ENCODE measurements around the gene NAALADL2.

Gene NAALADL2

GRCh38 chr3:174859114-174859735, at the start of gene NAALADL2:
Gene NAALADL2, plus strand, starts transcription at chr3:174859334.
- no peak for DNase-seq (ENCODE audit: low read depth)

GRCh38 chr3:174810254-174810653, 48.9 kb upstream of the NAALADL2 start:
- no peak for DNase-seq (ENCODE audit: low read depth)

GRCh38 chr3:174812172-174812862, 46.8 kb upstream of the NAALADL2 start:
- no peak for DNase-seq (ENCODE audit: low read depth)

- DNase-seq (ENCODE audit: low read depth): no peak
Measured at GRCh38 chr3:174815750-174816149, 43.4 kb upstream of the NAALADL2 start.

- no peak for DNase-seq (ENCODE audit: low read depth)
Measured at GRCh38 chr3:174820885-174821284, 38.2 kb upstream of the NAALADL2 start.

- no peak for DNase-seq (ENCODE audit: low read depth)
Measured at GRCh38 chr3:174821477-174821876, 37.7 kb upstream of the NAALADL2 start.

GRCh38 chr3:174822320-174822719, 36.8 kb upstream of the NAALADL2 start:
- no peak for DNase-seq (ENCODE audit: low read depth)

GRCh38 chr3:174826069-174826468, 33.1 kb upstream of the NAALADL2 start:
- DNase-seq (ENCODE audit: low read depth): no peak

- no peak for DNase-seq (ENCODE audit: low read depth)
Measured at GRCh38 chr3:174844746-174845145, 14.4 kb upstream of the NAALADL2 start.

- no peak for DNase-seq (ENCODE audit: low read depth)
Measured at GRCh38 chr3:174846055-174846454, 13.1 kb upstream of the NAALADL2 start.

GRCh38 chr3:174854987-174855386, 4.1 kb upstream of the NAALADL2 start:
- no peak for DNase-seq (ENCODE audit: low read depth)

- no peak for DNase-seq (ENCODE audit: low read depth)
Measured at GRCh38 chr3:174857301-174857700, 1.8 kb upstream of the NAALADL2 start.

GRCh38 chr3:174858353-174858752, 781 bp upstream of the NAALADL2 start:
- no peak for DNase-seq (ENCODE audit: low read depth)

GRCh38 chr3:174859756-174860155, 622 bp downstream of the NAALADL2 start:
- DNase-seq (ENCODE audit: low read depth): no peak

GRCh38 chr3:174862101-174862500, 3.0 kb downstream of the NAALADL2 start:
- DNase-seq (ENCODE audit: low read depth): peak; percentile 4

- no peak for DNase-seq (ENCODE audit: low read depth)
Measured at GRCh38 chr3:174862666-174863065, 3.5 kb downstream of the NAALADL2 start.

GRCh38 chr3:174863488-174863887, 4.4 kb downstream of the NAALADL2 start:
- no peak for DNase-seq (ENCODE audit: low read depth)

- DNase-seq (ENCODE audit: low read depth): no peak
Measured at GRCh38 chr3:174869448-174869847, 10.3 kb downstream of the NAALADL2 start.

GRCh38 chr3:174873832-174874657, 14.9 kb downstream of the NAALADL2 start:
- no peak for DNase-seq (ENCODE audit: low read depth)

GRCh38 chr3:174882789-174883188, 23.7 kb downstream of the NAALADL2 start:
- DNase-seq (ENCODE audit: low read depth): no peak

GRCh38 chr3:174883881-174884675, 24.9 kb downstream of the NAALADL2 start:
- no peak for DNase-seq (ENCODE audit: low read depth)
